Bronchial epithelial cell (primary cell): ENCODE data around the gene RBMS1. TPM values are rescaled to one million over a fixed set of nuclear protein-coding genes. Genes with fewer than 3 reads are reported as not detected.

Experiments
- DNase-seq: peaks from one replicate; pipeline ENCODE4 v3.0.0-alpha.2; 2010; ENCODE audit warnings: low read depth
- FAIRE-seq: peaks from 2 replicates; lab custom pipeline; 2011; peaks lifted over from hg19 to GRCh38; lab: Jason Lieb, UNC
- H3K27me3 ChIP-seq: 2 replicates; pipeline ENCODE4 v1.5.1; 2011; ENCODE audit warnings: low read length; ENCODE audit not compliant: control insufficient read depth, insufficient read depth
- H3K36me3 ChIP-seq: 2 replicates; pipeline ENCODE4 v1.5.1; 2011; ENCODE audit warnings: low read length; ENCODE audit not compliant: control insufficient read depth, insufficient read depth
- H3K4me3 ChIP-seq: 2 replicates; pipeline ENCODE4 v1.5.1; 2011; ENCODE audit warnings: mild to moderate bottlenecking, low read depth, low read length, control low read depth
- total RNA-seq: library from RNA; depleted of rRNA; stranded (reverse); fragments of >200 nt; gene quantifications from 2 replicates; pipeline ENCODE4 v1.2.1, GENCODE V29; 2014
- TF ChIP-seq, protein P1 (sequence below): IDR thresholded peaks from 2 replicates; pipeline ENCODE4 v1.5.1; 2011; ENCODE audit warnings: mild to moderate bottlenecking, moderate library complexity, low read length, control low read depth, inconsistent platforms; ENCODE audit not compliant: insufficient read depth, severe bottlenecking

RBMS1 gene
- total RNA-seq, 1 donor from 2014 or later, result 30.0 TPM

DNA sequence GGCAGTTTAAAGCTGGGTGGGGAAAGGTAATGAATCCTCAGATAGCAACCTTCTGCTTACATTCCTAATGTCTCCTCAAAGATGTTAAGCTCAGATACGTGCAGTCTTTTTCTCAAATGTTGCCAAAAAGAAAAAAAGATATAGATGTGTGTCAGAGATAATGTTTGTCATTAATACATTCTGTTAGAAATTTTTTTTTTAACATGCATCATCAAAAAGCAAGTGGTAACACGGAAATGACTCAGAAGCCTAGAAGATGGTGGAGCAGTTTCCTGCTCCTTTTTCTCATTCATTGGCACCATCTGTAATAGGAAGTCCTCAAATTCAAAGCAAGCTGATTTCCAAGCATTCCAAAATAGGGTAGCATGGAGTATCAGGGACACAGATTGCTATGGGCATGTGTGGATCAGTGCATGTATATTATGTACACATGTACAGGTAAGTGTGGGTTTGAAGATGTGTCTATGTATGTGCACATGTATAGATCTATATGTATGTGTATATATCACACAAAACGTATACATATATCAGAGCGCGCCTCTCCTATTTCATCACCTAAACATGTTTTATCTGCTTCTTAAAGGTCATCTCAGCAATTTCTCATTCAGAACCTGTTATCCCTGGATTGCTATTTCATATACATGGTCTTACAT is 213.7 kb downstream of the RBMS1 start:
- TF ChIP-seq, protein P1, sequence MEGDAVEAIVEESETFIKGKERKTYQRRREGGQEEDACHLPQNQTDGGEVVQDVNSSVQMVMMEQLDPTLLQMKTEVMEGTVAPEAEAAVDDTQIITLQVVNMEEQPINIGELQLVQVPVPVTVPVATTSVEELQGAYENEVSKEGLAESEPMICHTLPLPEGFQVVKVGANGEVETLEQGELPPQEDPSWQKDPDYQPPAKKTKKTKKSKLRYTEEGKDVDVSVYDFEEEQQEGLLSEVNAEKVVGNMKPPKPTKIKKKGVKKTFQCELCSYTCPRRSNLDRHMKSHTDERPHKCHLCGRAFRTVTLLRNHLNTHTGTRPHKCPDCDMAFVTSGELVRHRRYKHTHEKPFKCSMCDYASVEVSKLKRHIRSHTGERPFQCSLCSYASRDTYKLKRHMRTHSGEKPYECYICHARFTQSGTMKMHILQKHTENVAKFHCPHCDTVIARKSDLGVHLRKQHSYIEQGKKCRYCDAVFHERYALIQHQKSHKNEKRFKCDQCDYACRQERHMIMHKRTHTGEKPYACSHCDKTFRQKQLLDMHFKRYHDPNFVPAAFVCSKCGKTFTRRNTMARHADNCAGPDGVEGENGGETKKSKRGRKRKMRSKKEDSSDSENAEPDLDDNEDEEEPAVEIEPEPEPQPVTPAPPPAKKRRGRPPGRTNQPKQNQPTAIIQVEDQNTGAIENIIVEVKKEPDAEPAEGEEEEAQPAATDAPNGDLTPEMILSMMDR, result no peak
- peaks cover 12% of the 10 kb centered on the region for H3K36me3 ChIP-seq

GRCh38 chr2:160278879-160279177 is 214.8 kb downstream of the RBMS1 start:
- DNase-seq (no peak), FAIRE-seq (no peak)
- Histone ChIP-seq H3K36me3 (peaks cover 10% of the 10 kb centered on the region), H3K4me3 (no peak overlapping the region), H3K27me3 (no peaks in the 10 kb centered on the region)
- TF ChIP-seq, protein P1, result peak; percentile 39

More for the DNA sequence above, 213.7 kb downstream of the RBMS1 start:
- no peaks in the 10 kb centered on the region for H3K27me3 ChIP-seq
- FAIRE-seq (no peak), DNase-seq (peak; percentile 90)
- H3K4me3 ChIP-seq, result no peak overlapping the region

- FAIRE-seq, result no peak
These were observed 215.3 kb downstream of the RBMS1 start for GRCh38 chr2:160278101-160278878.

DNA sequence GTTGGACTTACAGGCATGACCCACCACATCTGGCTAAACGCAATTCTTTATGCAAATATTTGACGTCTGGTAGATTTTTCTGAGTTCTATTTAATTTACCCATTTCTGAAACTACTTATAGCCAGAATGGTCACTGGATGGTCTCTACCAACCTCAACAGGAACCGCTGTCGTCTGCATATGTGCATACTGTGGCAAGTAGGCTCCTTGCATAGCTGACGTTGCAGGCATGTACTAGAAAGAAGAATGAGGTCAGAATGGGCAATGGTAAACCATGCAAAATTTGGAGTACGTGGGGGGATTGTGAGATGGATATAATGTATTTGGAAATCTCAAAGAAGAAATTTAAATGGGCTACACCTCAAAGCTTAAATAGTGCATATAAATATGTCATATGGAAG is 216.5 kb downstream of the RBMS1 start:
- FAIRE-seq (no peak), DNase-seq (no peak)
- Histone ChIP-seq H3K4me3 (no peak overlapping the region), H3K36me3 (peaks cover 10% of the 10 kb centered on the region), H3K27me3 (no peaks in the 10 kb centered on the region)
- TF ChIP-seq, protein P1, result no peak

More at GRCh38 chr2:160278101-160278878, 215.3 kb downstream of the RBMS1 start:
- Histone ChIP-seq H3K27me3 (no peaks in the 10 kb centered on the region), H3K36me3 (peaks cover 10% of the 10 kb centered on the region), H3K4me3 (no peak overlapping the region)
- no peak for DNase-seq
- TF ChIP-seq, protein P1, result no peak

GRCh38 chr2:160275656-160276055 is 218.0 kb downstream of the RBMS1 start:
- no peak for FAIRE-seq

More at GRCh38 chr2:160275656-160276055, 218.0 kb downstream of the RBMS1 start:
- TF ChIP-seq, protein P1, result no peak
- Histone ChIP-seq H3K36me3 (peaks cover 10% of the 10 kb centered on the region), H3K27me3 (no peaks in the 10 kb centered on the region), H3K4me3 (no peak overlapping the region)
- DNase-seq, result no peak
